Skeletal muscle cell (primary cell): ENCODE data around the gene MKNK2.
"Not testable (repeated sequence)": the region's sequence is repeated elsewhere in the genome, so short reads cannot be mapped to it uniquely, and the experiment has no call there.

Experiments
- DNase-seq: peaks from one replicate; pipeline ENCODE4 v3.0.0-alpha.2; 2010; ENCODE audit warnings: low read depth
- H3K4me3 ChIP-seq: 2 replicates; pipeline ENCODE4 v1.5.1; 2011; ENCODE audit warnings: low read depth, mild to moderate bottlenecking, control low read depth, low read length, moderate library complexity

MKNK2 gene

DNA sequence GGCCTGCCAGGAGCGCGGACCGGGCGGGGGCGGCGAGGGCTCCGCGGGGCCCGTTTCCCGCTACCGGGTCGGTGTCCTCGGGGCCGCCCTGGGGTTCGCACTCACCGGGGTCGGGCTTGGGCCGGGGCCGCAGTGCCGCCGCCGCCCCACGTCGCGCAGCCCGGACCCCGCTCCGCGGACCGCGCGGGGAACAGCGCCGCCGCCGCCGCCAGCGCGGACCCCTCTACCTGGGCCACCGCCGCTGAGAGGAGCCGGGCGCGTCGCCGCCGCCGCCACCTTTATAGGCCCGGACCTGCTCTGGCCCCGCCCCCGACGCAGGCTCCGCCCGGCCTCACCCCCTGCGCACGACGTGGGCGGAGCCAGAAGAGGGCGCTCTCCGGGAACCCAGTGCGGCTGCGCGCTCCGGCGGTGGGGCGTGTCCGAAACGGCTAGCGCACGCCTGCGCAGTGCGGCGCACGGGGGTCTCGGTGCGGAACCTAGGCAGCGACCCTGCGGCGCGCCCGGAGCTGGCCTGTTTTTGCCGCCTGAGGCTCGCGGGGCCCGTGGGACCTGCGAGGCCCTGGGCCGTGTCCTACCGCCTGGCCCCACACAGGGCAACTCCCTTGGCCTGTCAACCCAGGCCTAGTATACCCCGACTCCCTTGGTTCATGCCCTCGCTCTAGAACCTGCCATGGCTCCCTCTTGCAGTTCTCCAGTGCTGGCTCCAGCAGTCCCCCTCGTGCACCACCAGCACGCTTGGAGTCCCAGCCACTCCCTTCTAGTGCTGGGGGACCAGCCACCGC, at the start of gene MKNK2:
TSS of gene MKNK2 (minus strand) at position 254 of the 782 bp plus-strand sequence. CDS start 393 bp downstream, outside the sequence.
- no peak for DNase-seq
- peak within 1 kb of the TSS; percentile 93 for H3K4me3 ChIP-seq

GRCh38 chr19:2100719-2101061, 49.6 kb upstream of the MKNK2 start:
- no peak overlapping the region for H3K4me3 ChIP-seq
- DNase-seq, result no peak

DNA sequence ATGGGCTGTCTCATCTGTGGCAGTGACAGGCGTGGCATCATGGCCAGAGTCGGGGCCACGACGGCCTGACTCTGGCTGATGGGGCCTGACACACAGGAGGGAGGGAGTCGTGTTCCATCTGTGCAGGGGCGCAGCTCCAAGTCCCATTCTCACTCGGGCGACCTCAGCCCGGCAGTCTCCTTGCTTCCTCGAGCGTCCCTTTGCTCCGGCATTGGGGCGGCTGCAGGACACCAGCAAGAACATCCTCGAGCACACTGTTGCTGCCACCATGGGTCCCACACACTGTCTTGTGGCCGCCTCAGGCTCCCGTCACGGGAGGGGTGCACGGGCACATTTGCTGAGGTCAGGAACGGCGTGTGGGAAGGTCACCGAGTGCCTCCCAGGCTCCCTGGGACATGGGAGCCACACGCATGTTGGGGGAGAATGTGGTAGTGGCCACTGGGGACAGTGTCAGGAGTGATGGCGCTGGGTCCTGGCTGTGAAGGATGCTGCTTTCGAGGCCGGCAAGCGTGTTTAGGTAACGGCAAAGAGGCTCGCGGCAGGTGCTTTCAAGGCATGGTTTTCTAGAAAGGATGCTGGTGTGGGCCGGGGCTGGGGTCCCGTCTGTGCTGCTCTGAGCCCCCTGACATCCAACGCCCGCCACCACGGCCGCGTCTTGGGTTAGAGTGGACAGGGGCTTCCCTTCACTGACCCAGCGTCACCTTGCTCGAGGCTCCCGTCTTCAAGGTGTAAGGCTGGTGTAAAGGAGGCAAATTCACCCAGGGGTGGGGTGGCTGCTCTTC, 49.1 kb upstream of the MKNK2 start:
- DNase-seq, result no peak
- no peak overlapping the region for H3K4me3 ChIP-seq

DNA sequence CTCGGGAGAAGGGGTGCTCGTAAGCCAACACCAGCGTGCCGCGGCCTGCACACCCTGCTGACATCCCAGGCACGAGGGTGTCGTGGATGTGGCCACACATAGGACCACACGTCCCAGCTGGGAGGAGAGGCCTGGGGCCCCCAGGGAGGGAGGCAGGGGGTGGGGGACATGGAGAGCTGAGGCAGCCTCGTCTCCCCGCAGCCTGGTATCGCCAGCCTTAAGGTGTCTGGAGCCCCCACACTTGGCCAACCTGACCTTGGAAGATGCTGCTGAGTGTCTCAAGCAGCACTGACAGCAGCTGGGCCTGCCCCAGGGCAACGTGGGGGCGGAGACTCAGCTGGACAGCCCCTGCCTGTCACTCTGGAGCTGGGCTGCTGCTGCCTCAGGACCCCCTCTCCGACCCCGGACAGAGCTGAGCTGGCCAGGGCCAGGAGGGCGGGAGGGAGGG, 48.0 kb upstream of the MKNK2 start:
- H3K4me3 ChIP-seq, result no peak overlapping the region
- no peak for DNase-seq

GRCh38 chr19:2097886-2098327, 46.9 kb upstream of the MKNK2 start:
- DNase-seq, result no peak
- H3K4me3 ChIP-seq, result no peak overlapping the region

DNA sequence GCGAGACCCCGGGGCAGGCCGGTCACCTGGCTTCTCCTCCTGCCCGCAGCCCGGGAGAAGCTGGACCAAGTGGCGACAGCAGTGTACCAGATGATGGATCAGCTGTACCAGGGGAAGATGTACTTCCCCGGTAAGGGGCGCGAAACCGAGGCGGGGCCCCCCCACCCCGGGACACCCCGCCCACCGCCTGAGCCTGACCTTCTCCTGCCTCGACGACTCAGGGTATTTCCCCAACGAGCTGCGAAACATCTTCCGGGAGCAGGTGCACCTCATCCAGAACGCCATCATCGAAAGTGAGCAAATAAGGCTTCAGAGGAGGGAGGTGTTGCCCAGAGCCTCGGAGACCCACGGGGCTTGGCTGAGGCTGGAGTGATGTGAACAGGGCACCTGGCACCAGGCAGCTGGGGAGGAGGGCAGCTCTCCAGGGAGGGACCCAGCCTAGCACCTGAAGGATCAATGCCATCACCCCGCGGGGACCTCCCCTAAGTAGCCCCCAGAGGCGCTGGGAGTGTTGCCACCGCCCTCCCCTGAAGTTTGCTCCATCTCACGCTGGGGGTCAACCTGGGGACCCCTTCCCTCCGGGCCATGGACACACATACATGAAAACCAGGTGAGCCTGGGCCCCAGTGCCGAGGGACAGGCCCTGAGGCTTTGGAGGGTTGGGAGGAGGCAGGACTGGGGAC, 46.3 kb upstream of the MKNK2 start:
- no peak for DNase-seq
- peak overlapping the region; percentile 51 for H3K4me3 ChIP-seq

GRCh38 chr19:2096480-2097202, 45.6 kb upstream of the MKNK2 start, which contains the start of gene IZUMO4:
Gene IZUMO4, plus strand, starts transcription at chr19:2096915. Its CDS starts 31 bp downstream, at chr19:2096946.
- peak; percentile 85 for DNase-seq
- H3K4me3 ChIP-seq, result peak within 1 kb of the TSS; percentile 66

GRCh38 chr19:2096034-2096479, 45.0 kb upstream of the MKNK2 start, which contains the start of gene MOB3A:
Gene MOB3A, minus strand, starts transcription at chr19:2096326. Its CDS starts 17,766 bp downstream, at chr19:2078560.
- peak; percentile 80 for DNase-seq
- peak within 1 kb of the TSS; percentile 66 for H3K4me3 ChIP-seq

- H3K4me3 ChIP-seq, DNase-seq: not testable (repeated sequence)
These were observed 41.0 kb upstream of the MKNK2 start for GRCh38 chr19:2091926-2092525.

- H3K4me3 ChIP-seq, result no peak overlapping the region
- DNase-seq, result no peak
These were observed 38.6 kb upstream of the MKNK2 start for GRCh38 chr19:2089727-2090053.

DNA sequence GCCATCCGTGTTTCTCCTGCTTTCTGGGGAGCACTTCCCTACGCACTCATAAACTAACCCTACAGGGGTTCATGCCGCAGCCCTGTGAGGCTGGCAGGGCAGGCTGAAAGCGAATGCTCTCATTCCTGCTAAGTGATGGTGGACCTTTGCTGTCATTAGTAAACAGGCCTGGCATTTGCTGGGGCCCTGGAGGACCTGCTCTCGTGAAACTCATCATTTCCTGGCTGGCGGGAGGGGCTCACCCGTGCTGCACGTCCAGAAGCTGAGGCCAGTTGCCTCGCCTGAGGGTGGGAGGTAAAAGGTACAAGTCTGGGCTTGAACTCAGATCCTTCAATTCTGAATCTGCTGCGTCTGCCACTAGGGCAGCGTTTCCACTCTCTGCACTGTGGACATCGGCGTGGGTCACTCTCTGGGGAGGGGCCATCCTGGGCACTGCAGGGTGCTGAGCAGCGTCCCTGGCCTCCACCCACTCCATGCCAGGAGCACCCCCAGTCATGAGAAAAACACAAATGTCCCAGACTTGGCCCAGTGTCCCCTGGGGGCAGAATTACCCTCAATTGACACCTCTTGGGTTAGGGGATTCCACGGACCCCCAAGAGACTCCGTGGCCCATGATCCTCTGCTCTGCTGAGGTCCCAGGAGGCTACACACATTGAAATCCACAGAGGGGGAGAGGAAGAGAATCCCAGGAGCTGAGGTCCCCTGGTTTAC, 38.1 kb upstream of the MKNK2 start:
- DNase-seq, result peak; percentile 17
- no peak overlapping the region for H3K4me3 ChIP-seq

DNA sequence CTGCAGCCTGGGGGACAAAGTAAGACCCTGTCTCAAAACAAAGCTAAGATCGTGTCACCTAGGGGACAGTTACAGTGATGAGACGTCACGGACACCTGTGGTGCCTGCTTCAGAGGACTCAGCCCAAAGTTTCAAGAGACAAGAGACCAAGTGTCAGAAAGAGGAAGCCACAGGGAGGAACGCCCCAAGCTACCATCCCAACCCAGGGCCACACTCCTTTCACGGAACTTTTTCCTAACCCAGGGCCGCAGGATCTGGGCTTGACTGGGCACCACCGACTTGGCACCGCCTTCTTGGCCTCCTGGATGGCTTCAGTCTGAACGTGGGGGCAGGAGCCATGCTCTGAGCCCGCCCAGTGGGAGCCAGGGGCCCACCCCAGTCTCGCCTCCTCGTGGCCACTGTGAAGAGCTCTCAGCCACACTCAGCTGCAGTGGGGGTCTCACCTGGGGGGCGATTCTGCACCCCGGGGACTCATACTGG, 36.6 kb upstream of the MKNK2 start:
- no peak for DNase-seq
- H3K4me3 ChIP-seq, result no peak overlapping the region

- DNase-seq, result peak; percentile 24
- H3K4me3 ChIP-seq, result not testable (repeated sequence)
These were observed 35.9 kb upstream of the MKNK2 start for GRCh38 chr19:2086695-2087620.

- H3K4me3 ChIP-seq, result no peak overlapping the region
These were observed 34.1 kb upstream of the MKNK2 start for GRCh38 chr19:2084993-2085720.

GRCh38 chr19:2083174-2083854, 32.3 kb upstream of the MKNK2 start:
- DNase-seq, result no peak
- H3K4me3 ChIP-seq, result no peak overlapping the region

More at GRCh38 chr19:2084993-2085720, 34.1 kb upstream of the MKNK2 start:
- no peak for DNase-seq
